ENCODE measurements around the gene RUFY1.
"Not testable (repeated sequence)": the region's sequence is repeated elsewhere in the genome, so short reads cannot be mapped to it uniquely, and the experiment has no call there.

- not testable (repeated sequence) for TF ChIP-seq ZNF8 (CRISPR knock-in tag; IDR thresholded peaks at IDR 0.05); GLIS3 (CRISPR knock-in tag; IDR thresholded peaks at IDR 0.05); ESRRG (CRISPR knock-in tag; IDR thresholded peaks at IDR 0.05); PATZ1 (CRISPR knock-in tag; IDR thresholded peaks at IDR 0.05; ENCODE audit: borderline replicate concordance); SNAI2 (CRISPR knock-in tag; IDR thresholded peaks at IDR 0.05); TSHZ2 (CRISPR knock-in tag; IDR thresholded peaks at IDR 0.05); ARNTL (CRISPR knock-in tag; IDR thresholded peaks at IDR 0.05; ENCODE audit: borderline replicate concordance, low read depth); ZFP3 (CRISPR knock-in tag; IDR thresholded peaks at IDR 0.05); CREB5 (CRISPR knock-in tag; IDR thresholded peaks at IDR 0.05; ENCODE audit: low read depth); ZC3H10 (CRISPR knock-in tag; IDR thresholded peaks at IDR 0.05)
These were observed 94.4 kb downstream of the RUFY1 start for GRCh38 chr5:179644766-179645165.

Data from SK-N-SH treated with all-trans-retinoic acid at 6 μM for 48 hours (cell line).